Uterus (tissue), 4 donors: ENCODE results near the gene ARL8A. TPM values are rescaled to one million over a fixed set of nuclear protein-coding genes. Genes with fewer than 3 reads are reported as not detected.
"Not testable (repeated sequence)": the region's sequence is repeated elsewhere in the genome, so short reads cannot be mapped to it uniquely, and the experiment has no call there.

Experiments
- DNase-seq, 2 donors: peaks; one replicate each; pipeline ENCODE4 v3.0.0-alpha.2; 2019 to 2020
- H3K27ac ChIP-seq, 2 donors: fragments of 200-600 bp; sonication (generic); 1 replicate in 1 of 2; 2 replicates in 1 of 2; pipeline ENCODE4 v1.5.1; 2016 to 2018
- H3K27me3 ChIP-seq, 2 donors: fragments of 200-600 bp; sonication (generic); one replicate each; pipeline ENCODE4 v1.5.1; 2018 to 2019; ENCODE audit warnings: control low read depth in 1 of 2
- H3K36me3 ChIP-seq, 2 donors: fragments of 200-600 bp; sonication (generic); one replicate each; pipeline ENCODE4 v1.5.1; 2019; ENCODE audit warnings: control low read depth in 1 of 2
- H3K4me1 ChIP-seq, 2 donors: fragments of 200-600 bp; sonication (generic); one replicate each; pipeline ENCODE4 v1.5.1; 2018 to 2019; ENCODE audit warnings: control low read depth in 1 of 2
- H3K4me3 ChIP-seq, 2 donors: fragments of 200-600 bp; sonication (generic); 1 replicate in 1 of 2; 2 replicates in 1 of 2; pipeline ENCODE4 v1.5.1; 2018 to 2019; ENCODE audit warnings: mild to moderate bottlenecking in 1 of 2
- H3K9me3 ChIP-seq, 2 donors: fragments of 200-600 bp; sonication (generic); one replicate each; pipeline ENCODE4 v1.5.1; 2019; ENCODE audit warnings: control low read depth in 1 of 2
- POLR2A ChIP-seq, 2 donors: fragments of 450-650 bp; IDR thresholded peaks; one replicate each; pipeline ENCODE4 v1.6.1; 2016; ENCODE audit warnings: antibody characterized with exemption in 2 of 2, mild to moderate bottlenecking in 1 of 2, moderate library complexity in 1 of 2
- intact Hi-C: fragments of 100-400 bp; cut with DNase I; formaldehyde crosslinking; loops from one replicate; pipeline ENCODE4 v1.15.1; 2023; ENCODE audit warnings: low total_unique reads
- total RNA-seq, 4 donors: library from RNA; depleted of rRNA in 3 of 4; stranded (reverse); fragments of >200 nt in 3 of 4; gene quantifications; one replicate each; pipeline versions ENCODE4 v1.1.0 to v1.2.4, GENCODE V29; 2014 to 2023
- TF ChIP-seq, protein P1 (sequence below), 4 experiments: fragments of 200-600 bp in 2 of 4; fragments of 450-650 bp in 2 of 4; sonication (generic) in 2 of 4; IDR thresholded peaks; one replicate each; pipeline ENCODE4 v1.5.1; 2016 to 2019; ENCODE audit warnings: antibody characterized with exemption in 4 of 4, mild to moderate bottlenecking in 2 of 4, moderate library complexity in 1 of 4
- donor health status: DM: yes; HTN: yes; CAD: no.

Gene ARL8A
- total RNA-seq, 4 donors from 2014 or later: 4.6 to 86.2 (median 18.7) TPM

DNA sequence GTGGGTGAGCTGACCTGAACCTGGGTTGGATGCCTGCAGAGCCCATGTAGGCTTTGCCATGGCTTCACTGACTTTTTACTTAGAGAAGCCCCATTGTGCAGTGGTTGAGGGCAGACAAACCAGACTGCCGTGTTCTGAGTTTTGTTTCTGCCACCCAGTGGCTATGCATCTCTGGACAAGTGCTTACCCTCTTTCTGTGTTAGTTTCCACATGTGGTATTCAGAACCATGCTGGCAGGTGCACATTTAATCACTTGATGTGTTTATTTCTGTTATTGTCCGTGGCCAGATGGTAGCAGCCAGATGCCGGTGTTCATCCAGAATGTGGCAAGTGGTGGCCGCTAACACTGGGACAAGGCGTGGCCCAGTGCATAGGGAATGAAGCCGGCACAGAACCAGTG lies 26.2 kb upstream of the ARL8A start:
- H3K27me3 ChIP-seq: no peaks in the 10 kb centered on the region
- no peaks in the 10 kb centered on the region for H3K4me1 ChIP-seq
- TF ChIP-seq POLR2A (IDR thresholded peaks at IDR 0.05): no peak
- TF ChIP-seq, protein P1, sequence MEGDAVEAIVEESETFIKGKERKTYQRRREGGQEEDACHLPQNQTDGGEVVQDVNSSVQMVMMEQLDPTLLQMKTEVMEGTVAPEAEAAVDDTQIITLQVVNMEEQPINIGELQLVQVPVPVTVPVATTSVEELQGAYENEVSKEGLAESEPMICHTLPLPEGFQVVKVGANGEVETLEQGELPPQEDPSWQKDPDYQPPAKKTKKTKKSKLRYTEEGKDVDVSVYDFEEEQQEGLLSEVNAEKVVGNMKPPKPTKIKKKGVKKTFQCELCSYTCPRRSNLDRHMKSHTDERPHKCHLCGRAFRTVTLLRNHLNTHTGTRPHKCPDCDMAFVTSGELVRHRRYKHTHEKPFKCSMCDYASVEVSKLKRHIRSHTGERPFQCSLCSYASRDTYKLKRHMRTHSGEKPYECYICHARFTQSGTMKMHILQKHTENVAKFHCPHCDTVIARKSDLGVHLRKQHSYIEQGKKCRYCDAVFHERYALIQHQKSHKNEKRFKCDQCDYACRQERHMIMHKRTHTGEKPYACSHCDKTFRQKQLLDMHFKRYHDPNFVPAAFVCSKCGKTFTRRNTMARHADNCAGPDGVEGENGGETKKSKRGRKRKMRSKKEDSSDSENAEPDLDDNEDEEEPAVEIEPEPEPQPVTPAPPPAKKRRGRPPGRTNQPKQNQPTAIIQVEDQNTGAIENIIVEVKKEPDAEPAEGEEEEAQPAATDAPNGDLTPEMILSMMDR (IDR thresholded peaks at IDR 0.05): no peak
- intact Hi-C loops: no loop called here
- no peaks in the 10 kb centered on the region for H3K9me3 ChIP-seq
- no peaks in the 10 kb centered on the region for H3K36me3 ChIP-seq
- H3K27ac ChIP-seq: no peak overlapping the region
- no peak for DNase-seq
- H3K4me3 ChIP-seq: no peak overlapping the region

DNA sequence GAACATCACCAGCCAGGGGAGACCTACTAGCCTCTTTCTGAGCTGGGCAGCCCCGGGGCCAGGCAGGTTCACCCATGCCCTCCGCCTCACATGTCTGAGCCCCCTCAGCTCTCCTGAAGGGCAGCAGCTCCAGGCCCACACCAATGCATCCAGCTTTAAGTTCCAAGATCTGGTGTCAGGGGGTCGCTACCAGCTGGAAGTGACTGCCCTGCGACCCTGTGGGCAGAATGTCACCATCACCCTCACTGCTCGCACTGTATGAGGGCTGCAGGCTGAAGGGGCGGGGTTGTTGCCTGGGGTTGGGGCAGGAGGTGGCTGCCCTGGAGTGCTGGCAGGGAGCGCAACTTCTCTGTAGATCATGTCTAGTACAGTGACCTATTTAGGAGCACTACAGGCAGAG lies 24.3 kb upstream of the ARL8A start:
- TF ChIP-seq, protein P1 (IDR thresholded peaks at IDR 0.05): no peak
- TF ChIP-seq POLR2A (IDR thresholded peaks at IDR 0.05): no peak
- DNase-seq: no peak
- H3K4me3 ChIP-seq: no peak overlapping the region

DNA sequence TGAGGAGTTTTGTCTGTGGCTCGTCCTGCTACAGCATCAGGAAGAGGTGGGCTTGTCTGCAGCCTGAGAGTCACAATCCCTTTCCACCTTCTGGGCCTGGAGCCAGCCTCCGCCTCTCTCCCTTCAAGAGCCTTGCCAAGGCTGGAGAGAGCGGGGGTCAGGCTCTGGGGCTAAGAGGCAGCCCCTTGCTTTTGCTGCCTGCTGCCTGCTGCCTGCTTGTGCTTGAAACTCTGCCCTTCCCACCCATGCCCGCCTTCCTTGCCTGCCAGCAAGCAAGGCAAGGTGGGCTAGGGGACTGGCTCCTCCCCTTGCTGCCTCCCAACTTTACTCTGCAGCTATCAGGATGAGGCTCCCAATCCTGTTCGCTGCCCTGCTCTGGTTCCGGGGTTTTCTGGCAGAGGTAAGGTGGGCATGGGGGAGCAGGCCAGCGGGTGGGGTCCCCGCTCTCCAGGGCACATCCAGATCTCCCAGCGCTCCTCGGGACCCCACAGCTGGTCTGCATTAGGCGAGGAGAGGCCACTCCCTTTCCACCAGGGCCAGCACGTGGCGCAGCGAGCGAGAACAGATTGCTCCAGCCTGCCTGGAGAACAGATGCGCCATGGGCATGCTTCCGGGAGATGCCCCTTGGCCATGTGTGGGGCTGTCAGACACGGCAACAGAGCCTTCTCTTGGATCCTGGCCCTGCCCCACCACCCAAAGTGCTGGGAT lies 23.3 kb upstream of the ARL8A start:
- no peaks in the 10 kb centered on the region for H3K4me1 ChIP-seq
- TF ChIP-seq, protein P1 (IDR thresholded peaks at IDR 0.05): no peak
- no peak for TF ChIP-seq POLR2A (IDR thresholded peaks at IDR 0.05)
- peak overlapping the region in 1 of 2 donors; percentile 29 for H3K27ac ChIP-seq
- H3K36me3 ChIP-seq: no peaks in the 10 kb centered on the region
- DNase-seq: peak; percentile 32 to 66
- no peak overlapping the region for H3K4me3 ChIP-seq
- intact Hi-C loops: no loop called here
- H3K9me3 ChIP-seq: no peaks in the 10 kb centered on the region
- no peaks in the 10 kb centered on the region for H3K27me3 ChIP-seq

More for the DNA sequence above, 24.3 kb upstream of the ARL8A start:
- no peaks in the 10 kb centered on the region for H3K9me3 ChIP-seq
- no peak overlapping the region for H3K27ac ChIP-seq
- H3K27me3 ChIP-seq: no peaks in the 10 kb centered on the region
- H3K4me1 ChIP-seq: no peaks in the 10 kb centered on the region
- intact Hi-C loops: no loop called here
- no peaks in the 10 kb centered on the region for H3K36me3 ChIP-seq

GRCh38 chr1:202167054-202167453 lies 22.5 kb upstream of the ARL8A start:
- H3K27ac ChIP-seq, intact Hi-C loops: not testable (repeated sequence)

GRCh38 chr1:202165942-202166843 lies 21.7 kb upstream of the ARL8A start:
- H3K27me3 ChIP-seq: no peaks in the 10 kb centered on the region
- TF ChIP-seq POLR2A (IDR thresholded peaks at IDR 0.05): no peak
- TF ChIP-seq, protein P1 (IDR thresholded peaks at IDR 0.05): no peak
- H3K4me3 ChIP-seq: no peak overlapping the region
- H3K27ac ChIP-seq: no peak overlapping the region
- no peaks in the 10 kb centered on the region for H3K4me1 ChIP-seq
- no peak for DNase-seq
- intact Hi-C loops: no loop called here
- no peaks in the 10 kb centered on the region for H3K36me3 ChIP-seq
- H3K9me3 ChIP-seq: no peaks in the 10 kb centered on the region

More at GRCh38 chr1:202167054-202167453, 22.5 kb upstream of the ARL8A start:
- not testable (repeated sequence) for H3K9me3 ChIP-seq, H3K4me1 ChIP-seq, DNase-seq, H3K36me3 ChIP-seq, H3K27me3 ChIP-seq, H3K4me3 ChIP-seq
